DOHH2 (cell line): Measurements from ENCODE around the gene AP3B2.

Experiments
- CTCF ChIP-seq: fragments of 200-600 bp; sonication (generic); IDR thresholded peaks from one replicate; pipeline ENCODE4 v1.5.1; 2014; ENCODE audit warnings: antibody characterized with exemption, mild to moderate bottlenecking, low read depth, low read length; ENCODE audit not compliant: poor library complexity, severe bottlenecking
- EZH2phosphoT487 ChIP-seq: fragments of 200-600 bp; sonication (generic); IDR thresholded peaks from 2 replicates; pipeline ENCODE4 v1.6.1; 2017; ENCODE audit warnings: borderline replicate concordance, mild to moderate bottlenecking, antibody characterized with exemption, low read length, moderate library complexity, mixed read lengths

DNA sequence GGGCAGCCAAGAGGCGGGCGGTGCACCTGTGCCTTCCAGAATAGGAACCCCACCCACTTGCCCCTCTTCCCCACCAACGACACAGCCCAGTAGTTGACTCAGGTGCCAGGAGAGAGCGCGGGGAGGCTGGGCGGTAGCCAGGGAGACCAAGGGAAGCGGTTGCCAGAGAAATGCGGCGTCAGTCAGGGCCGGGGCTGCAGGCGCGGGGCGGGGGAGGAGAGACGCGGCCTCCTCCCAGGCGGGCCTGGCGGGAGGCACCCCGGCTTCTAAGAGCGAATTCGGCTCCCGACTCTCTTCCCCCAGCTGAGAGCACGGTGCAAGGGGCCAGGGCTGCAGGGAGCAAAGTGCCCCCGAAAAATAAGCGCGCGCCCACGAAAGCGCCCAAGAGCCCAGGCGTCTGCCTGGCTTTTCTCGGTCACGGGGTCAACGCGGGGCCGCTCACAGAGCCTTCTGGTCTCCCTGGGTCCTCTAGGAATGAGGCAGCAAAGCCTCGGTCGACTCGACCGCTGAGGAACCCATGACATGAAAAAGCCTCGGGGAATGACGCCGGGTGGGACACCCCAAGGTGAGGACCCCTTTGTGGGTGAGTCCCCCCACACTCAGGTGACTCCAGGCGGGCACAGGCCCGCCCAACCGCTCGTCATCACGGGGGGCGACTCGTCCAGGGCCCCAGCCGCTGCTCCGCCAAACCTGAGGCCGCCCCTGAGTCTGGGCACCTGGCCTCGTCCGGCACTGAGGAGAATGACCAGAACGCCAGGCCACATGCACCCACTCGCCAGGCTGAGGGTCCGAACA is 63.2 kb downstream of the AP3B2 start:
- no peak for TF ChIP-seq CTCF
- TF ChIP-seq EZH2phosphoT487: no peak
